Measurements from ENCODE around the gene SDHB. TPM values are rescaled to one million over a fixed set of nuclear protein-coding genes. Genes with fewer than 3 reads are reported as not detected.
A peak's percentile ranks its signal among the peaks of the same experiment; 100 is the strongest.

SDHB gene
- total RNA-seq, 2 experiments from 2014 or later = 105 to 106 TPM

DNA sequence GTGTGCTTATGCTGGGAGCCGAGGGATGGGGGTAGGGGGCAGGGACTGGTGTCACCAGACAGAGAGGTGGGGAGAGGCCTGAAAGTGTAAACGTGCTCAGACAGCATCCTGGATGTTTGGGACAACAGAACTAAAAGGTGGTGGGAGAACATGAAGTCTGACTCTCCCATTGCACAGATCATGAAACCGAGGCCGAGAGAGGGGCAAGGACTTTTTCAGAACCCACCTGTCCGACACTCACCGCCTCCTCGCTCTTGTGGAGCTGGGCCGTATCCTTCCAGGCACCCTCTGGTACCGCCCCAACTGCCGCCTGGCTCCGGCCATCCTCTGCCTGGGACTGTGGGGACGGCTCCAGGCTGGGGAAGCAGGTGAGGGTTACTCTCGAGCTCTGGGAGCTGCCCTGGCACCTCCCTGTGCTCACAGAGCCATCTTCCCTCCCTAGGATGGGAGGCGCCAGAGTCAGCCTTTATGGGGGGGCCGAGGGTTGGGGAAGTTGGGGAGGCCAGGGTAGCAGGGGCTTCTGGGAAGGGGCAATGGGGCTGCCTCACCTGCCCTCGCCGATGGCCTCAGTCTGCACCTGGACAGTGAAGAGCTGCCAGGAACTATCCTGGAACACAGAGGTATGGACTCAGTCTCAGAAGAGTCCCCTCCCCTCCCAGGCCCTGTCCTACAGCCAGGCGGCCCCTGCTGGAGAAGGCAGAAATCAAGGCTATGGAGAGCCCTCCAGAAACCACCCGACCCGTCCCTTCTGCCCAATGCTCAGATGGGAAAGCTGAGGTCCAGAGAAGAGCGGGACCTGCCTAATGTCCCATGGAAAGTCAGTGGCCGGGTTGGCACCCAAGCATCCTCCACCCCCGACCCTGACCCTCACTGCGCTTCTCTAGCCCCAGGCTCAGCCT is 49.1 kb downstream of the SDHB start:
- Histone ChIP-seq H3K4me3 (ENCODE audit: low read depth, low read length, poor library complexity, severe bottlenecking) (no peak overlapping the region), H4K20me1 (ENCODE audit: insufficient read depth, low read length) (no peaks in the 10 kb centered on the region), H2AFZ (ENCODE audit: low read length) (no peak overlapping the region), H3K27ac (ENCODE audit: low read depth, low read length, poor library complexity, severe bottlenecking) (no peak overlapping the region), H3K9me3 (ENCODE audit: low read length) (no peaks in the 10 kb centered on the region), H3K4me1 (ENCODE audit: insufficient read depth, low read length, poor library complexity, severe bottlenecking) (peaks cover 8% of the 10 kb centered on the region), H3K9me2 (ENCODE audit: insufficient read depth, low read length) (no peaks in the 10 kb centered on the region), H3K4me2 (ENCODE audit: low read length) (no peak overlapping the region), H3K79me2 (ENCODE audit: insufficient read depth, low read depth, low read length) (no peaks in the 10 kb centered on the region), H3K36me3 (ENCODE audit: insufficient read depth, low read length) (peaks cover 16% of the 10 kb centered on the region)
- CTCF ChIA-PET (ENCODE audit: unreplicated experiment) = no interaction called here
- DNase-seq (ENCODE audit: low spot score) = no peak
- intact Hi-C loops (cut with micrococcal nuclease; ENCODE audit: unreplicated experiment) = no loop called here
- TF ChIP-seq, protein P1, sequence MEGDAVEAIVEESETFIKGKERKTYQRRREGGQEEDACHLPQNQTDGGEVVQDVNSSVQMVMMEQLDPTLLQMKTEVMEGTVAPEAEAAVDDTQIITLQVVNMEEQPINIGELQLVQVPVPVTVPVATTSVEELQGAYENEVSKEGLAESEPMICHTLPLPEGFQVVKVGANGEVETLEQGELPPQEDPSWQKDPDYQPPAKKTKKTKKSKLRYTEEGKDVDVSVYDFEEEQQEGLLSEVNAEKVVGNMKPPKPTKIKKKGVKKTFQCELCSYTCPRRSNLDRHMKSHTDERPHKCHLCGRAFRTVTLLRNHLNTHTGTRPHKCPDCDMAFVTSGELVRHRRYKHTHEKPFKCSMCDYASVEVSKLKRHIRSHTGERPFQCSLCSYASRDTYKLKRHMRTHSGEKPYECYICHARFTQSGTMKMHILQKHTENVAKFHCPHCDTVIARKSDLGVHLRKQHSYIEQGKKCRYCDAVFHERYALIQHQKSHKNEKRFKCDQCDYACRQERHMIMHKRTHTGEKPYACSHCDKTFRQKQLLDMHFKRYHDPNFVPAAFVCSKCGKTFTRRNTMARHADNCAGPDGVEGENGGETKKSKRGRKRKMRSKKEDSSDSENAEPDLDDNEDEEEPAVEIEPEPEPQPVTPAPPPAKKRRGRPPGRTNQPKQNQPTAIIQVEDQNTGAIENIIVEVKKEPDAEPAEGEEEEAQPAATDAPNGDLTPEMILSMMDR (conservative IDR thresholded peaks at IDR 0.05; ENCODE audit: low read length) = 0 out of 2 replicates have a peak, but pooled peaks have one; percentile 13
- no peak for TF ChIP-seq EZH2phosphoT487 (IDR thresholded peaks at IDR 0.05; ENCODE audit: borderline replicate concordance, low read depth, low read length)
- BruUV-seq (replicated peaks) = no TSS peak
- POLR2A ChIA-PET = no interaction called here

DNA sequence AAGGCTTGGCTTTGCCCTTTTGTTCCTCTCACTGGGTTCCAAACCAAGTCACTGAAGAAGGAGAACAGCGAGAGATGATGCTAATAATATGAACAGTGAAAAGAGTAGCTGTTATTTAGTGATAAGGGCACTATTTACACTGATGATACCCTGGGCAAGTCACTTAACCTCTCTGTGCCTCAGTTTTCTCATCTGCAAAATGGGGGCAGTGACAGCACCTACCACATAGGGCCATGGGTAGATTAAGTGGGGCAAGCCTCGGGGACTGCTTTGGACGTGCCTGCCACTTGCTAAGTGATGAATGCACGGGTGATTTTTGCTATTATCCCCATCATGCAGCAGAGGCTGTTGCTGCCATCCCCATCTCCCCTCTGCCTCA is 51.3 kb downstream of the SDHB start:
- Histone ChIP-seq H3K27ac (ENCODE audit: low read depth, low read length, poor library complexity, severe bottlenecking) (no peak overlapping the region), H3K9me2 (ENCODE audit: insufficient read depth, low read length) (no peaks in the 10 kb centered on the region), H4K20me1 (ENCODE audit: insufficient read depth, low read length) (no peaks in the 10 kb centered on the region), H3K9me3 (ENCODE audit: low read length) (no peaks in the 10 kb centered on the region), H3K4me2 (ENCODE audit: low read length) (no peak overlapping the region), H3K4me1 (ENCODE audit: insufficient read depth, low read length, poor library complexity, severe bottlenecking) (no peaks in the 10 kb centered on the region), H2AFZ (ENCODE audit: low read length) (no peak overlapping the region), H3K36me3 (ENCODE audit: insufficient read depth, low read length) (peaks cover 18% of the 10 kb centered on the region), H3K4me3 (ENCODE audit: low read depth, low read length, poor library complexity, severe bottlenecking) (no peak overlapping the region), H3K79me2 (ENCODE audit: insufficient read depth, low read depth, low read length) (no peaks in the 10 kb centered on the region)
- no peak for DNase-seq (ENCODE audit: low spot score)
- POLR2A ChIA-PET = no interaction called here
- BruUV-seq (replicated peaks) = no TSS peak
- CTCF ChIA-PET (ENCODE audit: unreplicated experiment) = interaction anchor here (0.6 kb wide), 1 partner anchor 15 kb away, joined by 3 read pairs; no protein-coding TSS in a partner anchor
- no peak for TF ChIP-seq EZH2phosphoT487 (IDR thresholded peaks at IDR 0.05; ENCODE audit: borderline replicate concordance, low read depth, low read length)
- TF ChIP-seq, protein P1 (conservative IDR thresholded peaks at IDR 0.05; ENCODE audit: low read length) = no peak
- intact Hi-C loops (cut with micrococcal nuclease; ENCODE audit: unreplicated experiment) = no loop called here
